K562 (cell line): ENCODE results near the gene ABCA1. TPM values are rescaled to one million over a fixed set of nuclear protein-coding genes. Genes with fewer than 3 reads are reported as not detected.

Experiments
- ATAC-seq: fragments of 200-7000 bp; cut with Tn5 transposase; 3 replicates; pipeline ENCODE4 v1.9.1; 2020; ENCODE audit warnings: moderate library complexity
- BruUV-seq: library from RNA; stranded (reverse); fragments of 400-500 nt; replicated peaks from 2 replicates; lab custom pipeline; 2021; lab: Mats Ljungman, UMichigan
- CTCF ChIA-PET: fragments of 300-600 bp; formaldehyde crosslinking; extraction: SDS; loops from one replicate; lab custom pipeline; 2021; ENCODE audit warnings: low intra/inter-chr PET ratio; lab: Yijun Ruan, JAX
- POLR2A ChIA-PET: fragments of 300-600, 350-650 bp; sonication (Branson Sonifier 250); formaldehyde crosslinking; extraction: SDS; loops from one replicate; lab custom pipeline; 2021; ENCODE audit warnings: antibody characterized with exemption, inconsistent platforms; lab: Yijun Ruan, JAX
- DNase-seq, 4 experiments: peaks; one replicate each; pipeline versions ENCODE4 v3.0.0 to v3.0.0-alpha.2; 2011 to 2018; ENCODE audit warnings: low spot score in 3 of 4, mixed read lengths in 3 of 4; ENCODE audit errors: extremely low read depth in 1 of 4
- FAIRE-seq: peaks from 2 replicates; lab custom pipeline; 2011; peaks lifted over from hg19 to GRCh38; lab: Jason Lieb, UNC
- H2AFZ ChIP-seq: 2 replicates; pipeline ENCODE4 v1.6.0; 2011; ENCODE audit warnings: low read depth, low read length, control low read depth, inconsistent platforms
- H3K27ac ChIP-seq: fragments of 200-600 bp; 3 replicates; pipeline ENCODE4 v1.8.0; 2011; ENCODE audit warnings: low read depth, mild to moderate bottlenecking, control low read depth, inconsistent platforms, low read length, moderate library complexity, mixed read lengths; ENCODE audit errors: extremely low read depth
- H3K27me3 ChIP-seq, 2 experiments: fragments of 300-600 bp in 1 of 2; 2 replicates in 1 of 2; 3 replicates in 1 of 2; pipeline versions ENCODE4 v1.6.0 to v1.8.0; 2011; ENCODE audit warnings: inconsistent platforms in 2 of 2, low read length in 2 of 2, mild to moderate bottlenecking in 1 of 2, mixed read lengths in 1 of 2, moderate library complexity in 1 of 2; ENCODE audit not compliant: control insufficient read depth in 2 of 2, insufficient read depth in 2 of 2
- H3K36me3 ChIP-seq: fragments of 300-600 bp; 3 replicates; pipeline ENCODE4 v1.8.0; 2011; ENCODE audit warnings: mild to moderate bottlenecking, low read length, inconsistent platforms; ENCODE audit not compliant: control insufficient read depth, insufficient read depth
- H3K4me1 ChIP-seq, 2 experiments: fragments of 200-600 bp in 1 of 2; replicated peaks in 1 of 2; 2 replicates in 1 of 2; 3 replicates in 1 of 2; pipeline versions ENCODE4 v1.5.1 to v1.8.0; 2011; ENCODE audit warnings: inconsistent platforms in 2 of 2, low read length in 2 of 2, mild to moderate bottlenecking in 1 of 2, mixed read lengths in 1 of 2, moderate library complexity in 1 of 2; ENCODE audit not compliant: control insufficient read depth in 2 of 2, insufficient read depth in 2 of 2
- H3K4me2 ChIP-seq: 2 replicates; pipeline ENCODE4 v1.6.1; 2011; ENCODE audit warnings: low read length, control low read depth, inconsistent platforms, mixed read lengths; ENCODE audit not compliant: insufficient read depth
- H3K4me3 ChIP-seq: fragments of 200-600 bp; sonication (generic), shearing (Covaris generic); 2 replicates; pipeline ENCODE4 v1.5.1; 2016; ENCODE audit warnings: control low read depth, inconsistent platforms
- H3K79me2 ChIP-seq: fragments of 200-600 bp; 3 replicates; pipeline ENCODE4 v1.8.0; 2011; ENCODE audit warnings: low read length, inconsistent platforms; ENCODE audit not compliant: control insufficient read depth, insufficient read depth
- H3K9ac ChIP-seq, 2 experiments: 2 replicates each; pipeline versions ENCODE4 v1.6.0 to v1.6.1; 2011; ENCODE audit warnings: low read depth in 2 of 2, low read length in 2 of 2, control low read depth in 1 of 2, inconsistent platforms in 1 of 2, mild to moderate bottlenecking in 1 of 2, mixed read lengths in 1 of 2; ENCODE audit not compliant: insufficient read depth in 1 of 2
- H3K9me1 ChIP-seq: one replicate; pipeline ENCODE4 v1.6.0; 2011; ENCODE audit warnings: inconsistent platforms, mild to moderate bottlenecking, low read length, moderate library complexity; ENCODE audit not compliant: control insufficient read depth, insufficient read depth
- H3K9me3 ChIP-seq: replicated peaks from 2 replicates; pipeline ENCODE4 v1.5.1; 2011; ENCODE audit warnings: low read depth, low read length, inconsistent platforms; ENCODE audit not compliant: control insufficient read depth, insufficient read depth
- H4K20me1 ChIP-seq: replicated peaks from 2 replicates; pipeline ENCODE4 v1.6.1; 2011; ENCODE audit warnings: low read length, inconsistent platforms, mixed read lengths; ENCODE audit not compliant: control insufficient read depth, insufficient read depth
- ATF1 ChIP-seq, 2 experiments: fragments of 450-650 bp in 1 of 2; IDR thresholded peaks; 2 replicates each; pipeline ENCODE4 v1.6.1; 2016; ENCODE audit warnings: missing compliant biosample characterization in 1 of 2, missing genetic modification characterization in 1 of 2
- BRCA1 ChIP-seq, 2 experiments: fragments of 450-650 bp in 1 of 2; sonication (generic) in 1 of 2; formaldehyde crosslinking in 1 of 2; IDR thresholded peaks; 2 replicates each; pipeline versions ENCODE4 v1.5.0 to v1.6.1; 2017 to 2020; ENCODE audit warnings: mild to moderate bottlenecking in 1 of 2, missing genetic modification reagents in 1 of 2
- CTBP1 ChIP-seq: fragments of 450-650 bp; IDR thresholded peaks from 2 replicates; pipeline ENCODE4 v1.6.1; 2016; ENCODE audit warnings: borderline replicate concordance
- FOSL1 ChIP-seq: fragments of 200-800 bp; sonication (Bioruptor generic); conservative IDR thresholded peaks from 2 replicates; pipeline ENCODE4 v1.6.1; 2016; ENCODE audit warnings: missing genetic modification characterization, missing compliant biosample characterization
- MNT ChIP-seq, 2 experiments: fragments of 450-650 bp; conservative IDR thresholded peaks; 2 replicates each; pipeline ENCODE4 v1.6.1; 2017; ENCODE audit warnings: mild to moderate bottlenecking in 2 of 2, moderate library complexity in 2 of 2
- MTA2 ChIP-seq: fragments of 450-650 bp; IDR thresholded peaks from 2 replicates; pipeline ENCODE4 v1.6.1; 2016; ENCODE audit warnings: low read depth
- NR4A1 ChIP-seq, 2 experiments: fragments of 250-450 bp in 1 of 2; fragments of 450-650 bp in 1 of 2; sonication (Bioruptor Pico) in 1 of 2; IDR thresholded peaks; 2 replicates each; pipeline versions ENCODE4 v1.4.0 to v1.6.1; 2016 to 2020; ENCODE audit warnings: mild to moderate bottlenecking in 2 of 2, missing compliant biosample characterization in 1 of 2, missing genetic modification characterization in 1 of 2, moderate library complexity in 1 of 2
- NUFIP1 ChIP-seq: fragments of 450-650 bp; IDR thresholded peaks from 2 replicates; pipeline ENCODE4 v1.6.1; 2018; ENCODE audit not compliant: partially characterized antibody
- TEAD4 ChIP-seq, 2 experiments: sonication (generic) in 1 of 2; formaldehyde crosslinking in 1 of 2; IDR thresholded peaks; 2 replicates each; pipeline versions ENCODE4 v1.6.1 to v1.8.0; 2012 to 2022; ENCODE audit warnings: borderline replicate concordance in 1 of 2, inconsistent platforms in 1 of 2, low read length in 1 of 2, mild to moderate bottlenecking in 1 of 2, missing genetic modification reagents in 1 of 2
- ZBTB1 ChIP-seq: sonication (generic); formaldehyde crosslinking; IDR thresholded peaks from 2 replicates; pipeline ENCODE4 v1.8.1; 2023; ENCODE audit warnings: missing genetic modification reagents, low read depth, mild to moderate bottlenecking, borderline replicate concordance
- ZNF780A ChIP-seq: fragments of 250-450 bp; sonication (Bioruptor Pico); IDR thresholded peaks from 2 replicates; pipeline ENCODE4 v1.5.0; 2021; ENCODE audit warnings: mild to moderate bottlenecking
- WGBS: fragments of 100-300 bp; shearing (Covaris generic); methylation state at CpG from one replicate; pipeline ENCODE4 v1.1.6; 2016; ENCODE audit warnings: low coverage, mixed read lengths; ENCODE audit not compliant: insufficient coverage; ENCODE audit errors: missing lambda C conversion rate; 5-methylcytosine and 5-hydroxymethylcytosine counted together
- in situ Hi-C: fragments of 300-500 bp; cut with MboI; formaldehyde crosslinking; loops from 4 replicates; pipeline ENCODE4 v1.15.0; 2018; ENCODE audit warnings: inconsistent platforms, mixed read lengths
- intact Hi-C: fragments of 100-400 bp; cut with micrococcal nuclease; formaldehyde crosslinking; loops from 2 replicates; pipeline ENCODE4 v1.14.2; 2022
- polyA plus RNA-seq, 8 experiments: library from polyadenylated mRNA; depleted of rRNA in 4 of 8; stranded (reverse) in 5 of 8; unstranded in 3 of 8; fragments of >200 nt; fragmentation: Nextera tagmentation in 2 of 8; fragmentation: Illumina TruSeq in 1 of 8; extraction: Ambion mirVana in 2 of 8; extraction: Trizol in 1 of 8; gene quantifications; 2 replicates each; pipeline versions ENCODE4 v1.2.1 to v1.2.3, GENCODE V29; 2011 to 2014; ENCODE audit warnings: inconsistent platforms in 1 of 8, missing spikeins in 1 of 8
- total RNA-seq, 7 experiments: library from RNA; depleted of rRNA in 6 of 7; stranded (reverse); fragments of >200 nt in 6 of 7; fragmentation: Illumina TruSeq in 2 of 7; extraction: Trizol in 2 of 7; gene quantifications; 2 replicates each; pipeline versions ENCODE4 v1.2.1 to v1.2.3, GENCODE V29; 2011 to 2021; ENCODE audit warnings: low replicate concordance in 1 of 7

The ABCA1 gene
- total and polyA plus RNA-seq, 9 of the 15 experiments (the other 6 are each of a cell fraction or from before 2014, with no cell fraction given): under 0.01 to 0.18 (median 0.02) TPM; not detected in 5

DNA sequence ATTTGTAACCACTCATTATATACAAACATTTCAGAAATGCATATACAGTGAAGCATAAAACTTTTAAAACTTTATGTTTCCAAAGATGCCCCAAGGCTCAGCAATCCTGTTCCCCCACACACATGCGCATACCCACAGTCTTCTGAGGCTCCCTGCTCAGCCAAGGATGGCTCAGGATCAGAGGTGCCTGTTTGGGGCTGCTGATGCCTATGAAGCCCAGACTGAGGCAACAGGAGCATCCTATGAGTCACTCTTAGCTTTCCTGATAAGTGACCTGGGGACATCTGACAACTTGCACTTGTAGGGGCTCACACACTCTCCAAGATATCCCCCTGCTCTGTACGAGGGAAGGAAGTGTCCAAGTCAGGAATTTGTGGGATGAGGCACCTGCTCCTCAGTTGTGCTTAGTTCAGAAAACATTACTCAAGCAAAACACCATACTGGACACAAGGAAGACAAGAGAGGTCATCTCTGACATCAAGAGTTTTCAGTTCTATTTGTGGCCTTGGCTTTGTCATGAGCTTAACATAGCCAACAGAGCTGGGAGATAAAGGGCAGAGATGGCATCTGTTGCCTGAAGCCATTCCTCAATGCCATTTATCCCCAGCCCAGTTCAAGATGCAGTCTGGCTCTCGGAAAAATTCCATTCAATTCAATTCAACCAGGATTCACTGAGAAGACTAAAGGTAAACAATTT is 101.7 kb downstream of the ABCA1 start:
- POLR2A ChIA-PET: no interaction called here
- BruUV-seq: no TSS peak

GRCh38 chr9:104820336-104820735 is 107.6 kb downstream of the ABCA1 start:
- Histone ChIP-seq H3K4me1 (peaks cover 0 to 2% of the 10 kb centered on the region in 2 experiments; a peak in 2 of 5 replicates), H3K4me3 (no peak overlapping the region), H3K4me2 (no peak overlapping the region), H3K27me3 (peaks cover 12 to 54% of the 10 kb centered on the region in 2 experiments; a peak in 4 of 5 replicates), H3K9me1 (no peaks in the 10 kb centered on the region), H2AFZ (no peak overlapping the region), H3K9me3 (no peaks in the 10 kb centered on the region; the same call in 1 of the 2 replicates), H4K20me1 (0 out of 2 replicates have a peak, but pooled peaks cover 4% of the 10 kb centered on the region), H3K79me2 (no peaks in the 10 kb centered on the region), H3K36me3 (no peaks in the 10 kb centered on the region), H3K9ac (no peak overlapping the region), H3K27ac (no peak overlapping the region)
- in situ Hi-C loops: no loop called here
- BruUV-seq: no TSS peak
- no peak for FAIRE-seq
- intact Hi-C loops: no loop called here
- ChIA-PET POLR2A (interaction anchor here (0.5 kb wide), 1 partner anchor 17 kb away, joined by 4 read pairs; no protein-coding TSS in a partner anchor), CTCF (no interaction called here)
- peak; percentile 74 for ATAC-seq
- WGBS: 3% methylated on average over 4 of the region's 4 CpGs
- DNase-seq: peak; percentile 28 to 41 (median 34)
- TF ChIP-seq MTA2 (peak; percentile 48), BRCA1 (IDR thresholded peaks at IDR 0.05) (no peak), BRCA1 (CRISPR knock-in tag; IDR thresholded peaks at IDR 0.05) (no peak), TEAD4 (IDR thresholded peaks at IDR 0.05; ENCODE audit: low read length) (peak; percentile 49), TEAD4 (CRISPR knock-in tag; IDR thresholded peaks at IDR 0.05; ENCODE audit: borderline replicate concordance) (no peak), NR4A1 (CRISPR knock-in tag; IDR thresholded peaks at IDR 0.05) (no peak), NR4A1 (tag; IDR thresholded peaks at IDR 0.05) (no peak), NUFIP1 (no peak), ATF1 (CRISPR knock-in tag; IDR thresholded peaks at IDR 0.05) (no peak), ATF1 (tag; IDR thresholded peaks at IDR 0.05) (no peak), ZNF780A (no peak), MNT (conservative IDR thresholded peaks at IDR 0.05) (0 out of 4 replicates have a peak, but pooled peaks of 1 of the 2 experiments have one; percentile 14), CTBP1 (peak; percentile 30; the same call in 1 of the 2 replicates)

More for the DNA sequence above, 101.7 kb downstream of the ABCA1 start:
- FAIRE-seq: no peak
- Histone ChIP-seq H3K27ac (no peak overlapping the region), H3K9ac (no peak overlapping the region), H2AFZ (no peak overlapping the region), H3K4me2 (no peak overlapping the region), H3K36me3 (no peaks in the 10 kb centered on the region), H4K20me1 (0 out of 2 replicates have a peak, but pooled peaks cover 4% of the 10 kb centered on the region), H3K79me2 (no peaks in the 10 kb centered on the region), H3K9me1 (no peaks in the 10 kb centered on the region), H3K27me3 (peaks cover 5 to 42% of the 10 kb centered on the region in 2 experiments), H3K4me3 (no peak overlapping the region), H3K4me1 (no peaks in the 10 kb centered on the region; a peak in 1 of 5 replicates), H3K9me3 (no peaks in the 10 kb centered on the region)
- 0% methylated on average over 3 of the region's 3 CpGs for WGBS
- DNase-seq: no peak
- ATAC-seq: no peak
- intact Hi-C loops: no loop called here
- CTCF ChIA-PET: no interaction called here
- TF ChIP-seq ZBTB1 (CRISPR knock-in tag): no peak
- TF ChIP-seq FOSL1 (tag): 0 out of 2 replicates have a peak, but pooled peaks have one; percentile 23
- in situ Hi-C loops: no loop called here
